SIG-M5 (cell line): ENCODE measurements around the gene RNF13.

Source experiments
- DNase-seq: peaks from one replicate; lab custom pipeline; 2025; lab: John Stamatoyannopoulos, UW

Gene RNF13

GRCh38 chr3:149998946-149999345 is 185.9 kb downstream of the RNF13 start:
- DNase-seq = no peak

- DNase-seq = no peak
Observed at GRCh38 chr3:149999421-149999820, 186.4 kb downstream of the RNF13 start.

GRCh38 chr3:150000641-150001040 is 187.6 kb downstream of the RNF13 start:
- DNase-seq = no peak

GRCh38 chr3:150005243-150006112 is 192.5 kb downstream of the RNF13 start:
- no peak for DNase-seq

- no peak for DNase-seq
Observed at GRCh38 chr3:150006794-150007193, 193.8 kb downstream of the RNF13 start.
